HG03520 (cell line): ENCODE results near the gene CWC27.

Source experiments
- ATAC-seq: cut with Tn5 transposase; IDR thresholded peaks from one replicate; pipeline ENCODE4 v1.9.1; 2021; ENCODE audit warnings: mild to moderate bottlenecking, moderate library complexity; ENCODE audit not compliant: unreplicated experiment

Gene CWC27

GRCh38 chr5:64972591-64972990 is 203.9 kb downstream of the CWC27 start:
- no peak for ATAC-seq

GRCh38 chr5:64973215-64973614 is 204.5 kb downstream of the CWC27 start:
- no peak for ATAC-seq

GRCh38 chr5:64977779-64978178 is 209.0 kb downstream of the CWC27 start:
- ATAC-seq, result no peak

- no peak for ATAC-seq
These were observed 209.8 kb downstream of the CWC27 start for GRCh38 chr5:64978546-64978945.

- no peak for ATAC-seq
These were observed 210.8 kb downstream of the CWC27 start for GRCh38 chr5:64979531-64979930.

GRCh38 chr5:64980176-64980575 is 211.4 kb downstream of the CWC27 start:
- no peak for ATAC-seq

GRCh38 chr5:64987768-64988167 is 219.0 kb downstream of the CWC27 start:
- no peak for ATAC-seq

GRCh38 chr5:65009207-65009606 is 240.5 kb downstream of the CWC27 start:
- ATAC-seq, result no peak

- no peak for ATAC-seq
These were observed 242.1 kb downstream of the CWC27 start for GRCh38 chr5:65010841-65011240.

GRCh38 chr5:65012301-65012892 is 243.7 kb downstream of the CWC27 start:
- ATAC-seq, result no peak

- ATAC-seq, result no peak
These were observed 244.4 kb downstream of the CWC27 start for GRCh38 chr5:65013166-65013565.

- no peak for ATAC-seq
These were observed 246.0 kb downstream of the CWC27 start for GRCh38 chr5:65014769-65015168.

- no peak for ATAC-seq
These were observed 247.0 kb downstream of the CWC27 start for GRCh38 chr5:65015767-65016166.

GRCh38 chr5:65017636-65018035 is 248.9 kb downstream of the CWC27 start:
- no peak for ATAC-seq

- ATAC-seq, result no peak
These were observed 250.0 kb downstream of the CWC27 start for GRCh38 chr5:65018763-65019162.

GRCh38 chr5:65020492-65020891 is 251.8 kb downstream of the CWC27 start:
- no peak for ATAC-seq

- ATAC-seq, result no peak
These were observed 252.9 kb downstream of the CWC27 start for GRCh38 chr5:65021527-65022226.

GRCh38 chr5:65022932-65023331 is 254.2 kb downstream of the CWC27 start:
- ATAC-seq, result no peak

GRCh38 chr5:65024681-65025080 is 256.0 kb downstream of the CWC27 start:
- no peak for ATAC-seq

GRCh38 chr5:65026816-65027548 is 258.3 kb downstream of the CWC27 start:
- ATAC-seq, result no peak

- no peak for ATAC-seq
These were observed 260.4 kb downstream of the CWC27 start for GRCh38 chr5:65029178-65029577.

GRCh38 chr5:65030056-65030455 is 261.3 kb downstream of the CWC27 start:
- ATAC-seq, result no peak
